GM13976 (cell line): ENCODE measurements around the gene WWP2.
"Not testable (repeated sequence)": the region's sequence is repeated elsewhere in the genome, so short reads cannot be mapped to it uniquely, and the experiment has no call there.

ENCODE experiments used
- DNase-seq: peaks from one replicate; pipeline ENCODE4 v3.0.0; 2012; ENCODE audit warnings: low spot score
- in situ Hi-C: fragments of 300-500 bp; cut with MboI; formaldehyde crosslinking; loops from one replicate; pipeline ENCODE4 v1.12.0; 2022; ENCODE audit warnings: low sequenced_read_pairs, mixed read lengths, inconsistent platforms; ENCODE audit not compliant: unreplicated experiment
- TF ChIP-seq, protein P1 (sequence below): IDR thresholded peaks from 2 replicates; pipeline ENCODE4 v1.5.1; 2012; ENCODE audit warnings: borderline replicate concordance, mild to moderate bottlenecking; ENCODE audit not compliant: insufficient read depth; ENCODE audit errors: extremely low read depth, missing control alignments, control extremely low read depth

The WWP2 gene

DNA sequence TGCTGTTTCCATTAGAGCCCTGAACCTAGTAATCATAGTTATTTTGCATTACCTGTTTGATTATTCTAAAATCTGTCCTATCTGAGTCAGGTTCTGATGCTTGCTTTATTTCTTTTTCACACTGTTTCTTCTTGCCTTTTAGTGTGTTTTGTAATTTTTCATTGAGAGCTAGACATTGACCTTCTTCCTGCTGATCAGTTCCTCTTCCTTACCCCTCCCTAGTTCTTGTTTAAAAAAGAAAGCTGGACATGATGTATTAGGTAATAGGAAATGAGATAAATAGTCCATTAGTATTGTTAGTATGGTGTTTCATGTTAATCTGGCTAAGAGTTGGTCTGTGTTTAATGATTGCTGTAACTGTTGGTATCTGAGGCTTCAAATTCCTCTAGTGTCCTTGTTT lies 13.4 kb downstream of the WWP2 start:
- DNase-seq = no peak
- in situ Hi-C loops = no loop called here
- TF ChIP-seq, protein P1, sequence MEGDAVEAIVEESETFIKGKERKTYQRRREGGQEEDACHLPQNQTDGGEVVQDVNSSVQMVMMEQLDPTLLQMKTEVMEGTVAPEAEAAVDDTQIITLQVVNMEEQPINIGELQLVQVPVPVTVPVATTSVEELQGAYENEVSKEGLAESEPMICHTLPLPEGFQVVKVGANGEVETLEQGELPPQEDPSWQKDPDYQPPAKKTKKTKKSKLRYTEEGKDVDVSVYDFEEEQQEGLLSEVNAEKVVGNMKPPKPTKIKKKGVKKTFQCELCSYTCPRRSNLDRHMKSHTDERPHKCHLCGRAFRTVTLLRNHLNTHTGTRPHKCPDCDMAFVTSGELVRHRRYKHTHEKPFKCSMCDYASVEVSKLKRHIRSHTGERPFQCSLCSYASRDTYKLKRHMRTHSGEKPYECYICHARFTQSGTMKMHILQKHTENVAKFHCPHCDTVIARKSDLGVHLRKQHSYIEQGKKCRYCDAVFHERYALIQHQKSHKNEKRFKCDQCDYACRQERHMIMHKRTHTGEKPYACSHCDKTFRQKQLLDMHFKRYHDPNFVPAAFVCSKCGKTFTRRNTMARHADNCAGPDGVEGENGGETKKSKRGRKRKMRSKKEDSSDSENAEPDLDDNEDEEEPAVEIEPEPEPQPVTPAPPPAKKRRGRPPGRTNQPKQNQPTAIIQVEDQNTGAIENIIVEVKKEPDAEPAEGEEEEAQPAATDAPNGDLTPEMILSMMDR = no peak

DNA sequence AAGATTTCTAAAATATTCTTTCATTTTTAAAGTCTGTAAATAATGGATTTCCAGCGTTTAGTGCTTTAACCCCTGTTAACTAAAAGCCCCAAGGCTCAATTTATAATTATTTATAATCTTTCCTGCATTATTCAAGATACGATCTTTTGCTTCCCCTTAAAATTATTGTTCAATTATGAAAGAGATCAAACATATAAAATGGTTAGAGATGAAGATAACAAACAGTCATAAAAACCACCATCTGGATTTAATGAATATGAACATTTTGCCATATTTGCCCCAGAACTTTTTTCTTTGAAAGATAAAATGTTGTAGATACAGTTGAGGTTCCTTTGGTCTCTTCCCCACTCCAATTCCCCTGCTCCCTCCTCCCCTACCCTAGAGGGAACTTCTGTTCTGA lies 17.6 kb downstream of the WWP2 start:
- DNase-seq = no peak
- TF ChIP-seq, protein P1 = no peak
- in situ Hi-C loops = loop anchor here (10.0 kb wide), 1 partner anchor 155 kb away; no protein-coding TSS in a partner anchor

DNA sequence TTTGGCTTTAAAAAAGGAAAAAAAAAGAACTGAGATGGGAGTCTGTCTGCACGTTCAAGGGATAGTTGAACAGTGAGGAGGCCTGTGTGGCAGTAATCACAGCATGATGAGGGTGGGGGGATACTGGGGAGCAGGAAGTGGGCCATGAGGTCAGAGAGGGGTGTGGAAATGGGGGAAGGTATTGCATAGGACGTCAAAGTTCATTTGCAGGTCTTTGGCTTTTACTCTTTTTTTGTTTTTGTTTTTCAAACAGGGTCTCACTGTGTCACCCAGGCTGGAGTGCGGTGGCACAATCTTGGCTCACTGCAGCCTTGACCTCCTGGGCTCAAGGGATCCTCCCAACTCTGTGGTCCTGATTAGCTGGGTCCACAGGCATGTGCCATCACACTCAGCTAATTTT lies 19.0 kb downstream of the WWP2 start:
- TF ChIP-seq, protein P1 = no peak
- DNase-seq = no peak
- in situ Hi-C loops = loop anchor here (10.0 kb wide), 1 partner anchor 154 kb away; no protein-coding TSS in a partner anchor

DNA sequence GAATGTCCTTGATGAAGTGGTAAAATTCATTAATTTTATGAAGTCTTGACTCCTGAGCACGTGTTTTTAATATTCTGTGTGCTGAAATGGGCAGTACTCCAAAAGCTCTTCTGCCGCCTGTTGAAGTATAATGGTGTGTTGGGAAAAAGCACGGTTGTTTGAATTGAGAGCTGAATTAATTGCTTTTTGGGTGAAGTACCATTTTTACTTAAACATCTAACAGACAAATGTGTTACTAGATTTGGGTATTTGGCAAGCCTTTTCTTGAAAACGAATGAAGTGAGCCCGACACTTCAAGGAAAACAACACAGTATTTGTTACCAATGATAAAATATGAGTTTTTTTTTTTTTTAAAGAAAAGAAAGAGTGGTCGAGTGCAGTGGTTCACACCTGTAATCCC lies 22.5 kb downstream of the WWP2 start:
- TF ChIP-seq, protein P1 = no peak
- no peak for DNase-seq
- in situ Hi-C loops = loop anchor here (10.0 kb wide), 1 partner anchor 150 kb away; no protein-coding TSS in a partner anchor

DNA sequence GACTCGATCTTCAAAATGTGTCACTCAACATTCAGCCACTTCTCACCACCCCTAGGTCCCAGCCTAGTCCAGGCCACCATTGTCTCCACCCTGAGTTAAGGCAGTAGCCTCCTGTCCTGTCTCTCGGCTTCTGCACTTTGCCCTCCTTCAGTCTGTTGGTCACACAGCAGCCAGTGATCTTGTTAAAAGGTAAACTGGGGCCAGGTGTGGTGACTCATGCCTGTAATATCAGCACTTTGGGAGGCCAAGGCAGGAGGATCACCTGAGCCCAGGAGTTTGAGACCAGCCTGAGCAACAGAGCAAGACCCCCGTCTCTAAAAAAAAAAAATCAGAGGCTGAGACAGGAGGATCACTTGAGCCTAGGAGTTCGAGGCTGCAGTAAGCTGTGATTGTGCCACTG lies 25.8 kb downstream of the WWP2 start:
- in situ Hi-C loops = loop anchor here (10.0 kb wide), 1 partner anchor 147 kb away; no protein-coding TSS in a partner anchor
- TF ChIP-seq, protein P1 = no peak
- DNase-seq = no peak

DNA sequence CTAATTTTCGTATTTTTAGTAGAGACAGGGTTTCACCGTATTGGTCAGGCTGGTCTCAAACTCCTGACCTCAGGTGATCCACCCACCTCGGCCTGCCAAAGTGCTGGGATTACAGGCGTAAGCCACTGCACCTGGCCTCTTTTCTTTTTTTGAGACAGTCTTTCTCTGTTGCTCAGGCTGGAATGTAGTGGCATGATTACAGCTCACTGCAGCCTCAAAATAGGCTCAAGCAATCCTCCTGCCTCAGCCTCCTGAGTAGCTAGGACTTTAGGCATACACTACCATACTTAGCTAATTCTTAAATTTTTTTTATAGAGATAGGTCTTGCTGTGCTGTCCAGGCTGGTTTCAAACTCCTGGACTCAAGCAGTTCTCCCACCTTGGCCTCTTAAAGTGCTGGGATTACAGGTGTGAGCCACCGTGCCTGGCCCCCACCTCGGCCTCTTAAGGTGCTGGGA lies 29.3 kb downstream of the WWP2 start:
- DNase-seq, in situ Hi-C loops: not testable (repeated sequence)

DNA sequence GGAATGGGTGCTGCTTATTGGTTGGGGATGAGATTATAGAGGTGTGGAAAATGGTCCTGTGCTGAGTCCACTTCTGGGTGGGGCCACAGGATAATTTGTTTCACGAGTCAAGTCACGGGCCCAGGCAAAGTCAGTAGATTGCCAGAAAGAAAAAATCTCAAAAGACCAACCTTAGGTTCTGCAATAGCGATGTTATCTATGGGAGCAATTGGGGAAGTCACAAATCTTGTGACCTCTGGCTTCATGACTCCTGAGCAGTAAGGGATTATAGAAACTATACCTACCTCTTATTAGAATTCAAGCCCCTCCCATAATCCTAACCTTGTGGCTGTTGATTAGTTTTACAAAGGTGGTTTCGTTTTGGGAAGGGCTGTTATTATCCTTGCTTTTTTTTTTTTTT lies 31.4 kb downstream of the WWP2 start:
- in situ Hi-C loops = no loop called here
- TF ChIP-seq, protein P1 = no peak
- DNase-seq = no peak
